HG02678 (cell line): ENCODE results near the gene AMPH.
A peak's percentile ranks its signal among the peaks of the same experiment; 100 is the strongest.

Experiments used
- ATAC-seq: cut with Tn5 transposase; IDR thresholded peaks from one replicate; pipeline ENCODE4 v1.9.1; 2021; ENCODE audit warnings: mild to moderate bottlenecking, moderate library complexity; ENCODE audit not compliant: unreplicated experiment

The AMPH gene

DNA sequence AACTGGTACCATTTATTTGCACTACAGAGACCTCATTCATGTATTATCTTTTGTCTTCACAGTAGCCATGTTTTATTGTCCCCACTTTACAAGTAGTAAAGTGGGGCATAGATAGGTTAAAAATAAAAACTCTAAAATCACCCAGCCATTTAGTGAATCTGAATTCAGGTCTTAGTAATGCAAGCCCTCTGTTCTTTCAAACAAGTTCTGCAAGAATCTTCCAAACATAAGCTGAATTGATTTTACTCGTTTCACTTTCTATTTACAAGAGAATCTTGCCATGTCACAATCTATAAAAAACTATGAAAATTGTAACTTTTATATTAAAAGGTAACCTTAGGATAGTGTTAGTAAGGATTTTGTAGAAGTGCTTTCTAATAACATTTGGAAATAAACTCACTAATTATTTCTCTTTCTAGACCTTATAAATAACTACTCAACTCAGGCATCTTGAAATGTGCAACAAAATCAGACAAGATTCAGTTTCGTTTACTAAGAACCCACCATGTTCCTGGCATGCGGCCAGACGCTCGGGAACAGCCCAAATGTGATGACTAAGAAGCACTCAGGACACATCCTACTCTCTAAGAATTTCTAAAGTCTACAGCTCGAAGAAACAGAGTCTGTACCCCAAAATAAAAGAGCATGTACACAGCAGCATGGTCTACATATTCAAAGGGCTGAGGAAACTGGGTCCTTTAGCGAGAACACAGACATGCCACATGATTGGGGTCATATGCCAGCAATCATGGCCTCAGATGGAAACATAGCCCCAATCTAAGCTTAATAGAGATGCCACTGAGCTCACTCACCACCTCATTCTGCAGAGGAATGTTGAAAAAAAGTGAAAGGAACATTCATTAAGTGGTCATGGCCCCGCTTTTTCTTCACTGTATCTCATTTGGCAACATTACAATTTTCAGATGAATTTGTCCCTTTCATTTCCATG lies 167.6 kb downstream of the AMPH start:
- ATAC-seq: peak; percentile 95

DNA sequence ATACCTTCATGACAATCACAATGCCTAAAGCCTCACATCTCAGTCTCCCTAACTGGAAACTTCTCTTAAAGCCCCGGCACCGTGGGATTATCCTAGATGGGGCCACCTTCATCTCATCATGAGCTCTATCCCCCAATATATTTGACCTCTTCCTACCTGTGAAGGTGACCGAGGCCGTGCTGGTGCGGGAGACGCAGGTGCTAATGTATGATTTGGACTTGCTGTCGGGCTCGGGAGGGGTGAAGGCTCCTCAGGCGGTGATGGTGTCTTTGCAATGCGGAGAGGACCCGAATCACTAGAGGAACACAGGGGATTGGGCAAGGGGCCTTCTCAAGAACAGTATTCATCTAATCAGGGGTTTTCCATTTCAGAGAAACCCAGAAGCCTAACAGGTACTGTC lies 168.4 kb downstream of the AMPH start:
- no peak for ATAC-seq

DNA sequence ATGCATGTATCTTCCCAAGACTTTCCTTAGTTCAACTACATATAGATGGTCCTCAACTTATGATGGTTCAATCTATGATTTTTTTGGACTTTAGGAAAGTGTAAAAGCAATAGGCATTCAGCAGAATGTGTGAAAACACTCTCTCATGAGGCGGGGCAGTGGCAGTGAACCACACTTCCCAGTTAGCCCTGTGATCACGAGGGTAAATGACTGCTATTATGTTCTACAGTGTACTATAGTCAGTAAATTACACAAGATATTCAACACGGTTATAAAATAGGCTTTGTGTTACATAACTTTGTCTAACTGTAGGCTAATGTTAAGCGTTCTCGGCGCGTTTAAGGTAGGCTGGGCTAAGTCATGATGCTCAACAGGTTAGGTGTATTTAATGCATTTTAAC lies 169.3 kb downstream of the AMPH start:
- ATAC-seq: no peak

DNA sequence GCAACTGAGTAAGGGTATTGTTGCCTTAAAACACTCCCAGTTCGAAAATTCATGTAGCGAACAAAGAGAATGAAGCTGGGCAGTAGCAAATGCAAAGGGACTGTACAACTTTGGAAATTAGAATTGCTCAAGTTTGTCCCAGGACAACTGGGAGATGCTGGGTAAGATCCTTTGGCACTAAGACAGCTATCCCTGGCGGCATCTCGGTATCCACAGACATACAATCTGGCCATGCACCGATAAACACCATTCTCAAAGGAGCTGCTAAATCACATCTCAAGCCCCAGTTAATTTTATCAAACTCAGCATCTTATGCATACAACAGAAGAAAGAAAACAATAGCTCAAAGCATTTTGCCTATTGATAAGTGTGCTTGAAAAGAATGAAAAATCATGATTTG lies 177.3 kb downstream of the AMPH start:
- ATAC-seq: no peak

DNA sequence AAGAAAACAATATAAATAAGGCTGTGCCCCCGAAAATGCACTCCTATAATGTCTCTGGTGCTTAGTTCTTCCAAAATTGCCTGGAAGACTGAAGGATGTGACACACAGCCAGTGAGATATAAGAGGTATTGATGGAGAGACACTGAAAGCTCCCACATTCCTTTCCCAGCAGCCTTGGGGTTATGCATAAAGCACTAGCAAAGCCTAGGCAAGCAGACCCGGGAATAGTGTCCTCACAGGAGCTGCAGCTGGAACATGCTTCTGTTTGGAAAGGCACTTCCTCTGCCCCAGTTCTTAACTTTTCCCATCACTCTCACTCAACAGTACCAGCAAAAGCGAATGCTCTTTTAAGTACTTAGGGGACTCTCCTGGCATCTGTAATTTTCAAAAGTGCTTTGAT lies 178.0 kb downstream of the AMPH start:
- ATAC-seq: no peak

DNA sequence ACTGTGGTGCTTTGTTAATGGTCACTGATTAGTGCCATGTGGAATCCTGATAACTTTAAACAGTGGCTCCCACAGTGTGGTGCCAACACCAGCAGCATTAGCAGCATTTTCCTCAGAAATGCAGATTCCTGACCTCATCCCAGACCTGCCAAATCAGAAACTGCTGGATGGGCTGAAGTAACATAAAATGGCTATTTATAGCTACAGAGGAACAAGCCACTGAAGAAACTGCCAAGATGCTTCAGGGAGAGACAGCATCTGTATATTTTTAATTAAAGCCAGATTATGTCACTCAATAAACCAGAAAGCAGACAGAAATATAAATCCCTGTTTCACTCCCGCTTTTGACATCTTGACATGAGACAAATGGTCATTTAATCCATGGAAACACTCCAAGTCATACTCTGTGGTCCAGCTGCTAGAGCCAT lies 178.5 kb downstream of the AMPH start:
- no peak for ATAC-seq

DNA sequence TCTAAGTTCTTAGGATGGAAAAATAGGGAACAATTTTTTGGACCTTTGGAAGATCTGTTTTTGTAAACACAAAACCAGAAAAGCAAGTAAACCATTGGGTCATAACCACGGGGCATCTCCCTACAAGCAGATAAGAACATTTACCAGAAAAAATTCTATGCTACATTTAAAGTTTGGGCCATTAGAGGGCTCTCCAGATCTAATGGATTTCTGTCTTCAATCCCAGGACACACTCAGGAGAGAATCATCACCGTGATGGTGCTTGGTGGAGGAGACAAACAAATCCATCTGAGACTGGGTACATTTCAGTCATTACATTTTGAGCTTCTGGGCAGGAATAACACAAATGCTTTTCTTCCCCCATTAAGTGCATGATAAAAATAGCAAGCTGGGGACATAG lies 179.3 kb downstream of the AMPH start:
- no peak for ATAC-seq

DNA sequence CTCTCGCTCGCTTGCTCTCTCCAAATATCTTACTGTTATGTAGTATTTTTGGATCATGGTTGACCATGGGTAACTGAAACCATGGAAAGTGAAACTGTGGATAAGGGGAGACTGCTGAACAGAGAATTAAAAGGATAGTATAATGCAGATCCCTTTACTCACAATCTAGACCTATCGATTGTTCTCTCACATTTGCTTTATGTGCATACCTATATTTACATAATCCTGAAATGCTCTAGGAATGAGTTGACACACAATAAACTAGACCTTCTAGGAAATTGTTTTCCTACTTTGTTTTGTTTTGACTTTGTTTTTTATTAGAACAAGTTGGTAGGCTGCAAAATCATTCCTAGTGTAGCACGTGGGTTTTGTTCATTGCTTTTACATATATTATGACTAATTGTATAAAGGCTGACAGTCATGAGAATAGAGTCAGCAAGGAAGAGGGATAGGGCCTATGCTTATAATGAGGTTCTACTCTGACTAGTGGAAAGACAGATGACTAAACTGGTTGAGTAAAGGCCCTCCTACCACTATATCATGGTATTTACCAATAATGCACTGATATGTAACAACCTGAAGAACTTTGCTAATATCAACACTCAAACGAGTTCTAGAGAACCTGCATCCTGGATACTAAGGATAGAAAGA lies 182.5 kb downstream of the AMPH start:
- no peak for ATAC-seq

DNA sequence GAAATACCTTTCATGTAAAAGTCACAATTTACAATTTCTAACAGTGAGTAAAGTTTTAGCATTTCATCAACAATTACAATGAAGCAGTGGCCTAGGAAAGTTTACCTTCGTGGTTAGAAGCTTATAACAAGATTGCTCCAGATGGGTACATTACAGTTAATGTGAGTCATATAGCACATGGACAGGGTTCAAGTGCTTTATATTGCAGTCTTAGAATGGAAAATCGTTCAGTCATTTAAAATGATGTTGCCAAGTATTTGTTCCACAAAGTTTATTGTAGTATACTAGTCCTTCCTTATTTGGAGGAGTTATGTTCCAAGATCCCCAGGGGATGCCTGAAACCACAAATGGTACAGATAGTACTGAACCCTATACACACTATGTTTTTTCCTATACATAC lies 183.1 kb downstream of the AMPH start:
- ATAC-seq: no peak

DNA sequence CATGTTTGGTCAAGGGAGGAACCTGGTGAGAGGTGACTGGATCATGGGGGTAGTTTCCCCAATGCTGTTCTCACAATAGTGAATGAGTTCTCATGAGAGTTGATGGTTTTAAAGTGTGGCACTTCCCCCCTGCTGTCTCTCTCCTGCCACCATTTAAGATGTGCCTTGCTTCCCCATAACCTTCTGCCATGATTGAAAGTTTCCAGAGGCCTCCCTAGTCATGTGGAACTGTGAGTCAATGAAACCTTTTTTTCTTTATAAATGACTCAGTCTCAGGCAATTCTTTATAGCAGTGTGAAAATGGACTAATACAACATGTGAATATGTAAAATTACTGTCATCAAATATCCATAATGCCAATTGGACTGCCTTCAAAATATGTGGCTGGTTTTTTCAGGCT lies 192.2 kb downstream of the AMPH start:
- no peak for ATAC-seq

DNA sequence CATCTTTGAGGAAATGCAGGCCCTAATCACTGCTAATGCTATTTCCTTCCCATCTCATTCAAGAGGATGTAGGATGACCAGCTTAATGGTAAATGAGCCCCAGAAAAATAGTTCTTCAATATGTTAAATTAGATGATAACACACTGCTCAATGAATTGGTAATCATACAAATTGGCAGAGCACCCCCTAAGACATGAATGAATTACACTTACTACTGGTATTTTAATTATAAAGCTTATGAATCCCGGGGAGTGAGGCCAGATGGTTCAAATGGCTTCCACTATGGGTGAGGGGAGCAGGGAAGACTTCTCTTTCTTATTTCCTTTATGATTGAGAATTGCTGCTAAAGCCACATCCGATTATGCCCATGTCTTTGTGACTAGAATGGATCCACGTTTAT lies 198.5 kb downstream of the AMPH start:
- no peak for ATAC-seq

DNA sequence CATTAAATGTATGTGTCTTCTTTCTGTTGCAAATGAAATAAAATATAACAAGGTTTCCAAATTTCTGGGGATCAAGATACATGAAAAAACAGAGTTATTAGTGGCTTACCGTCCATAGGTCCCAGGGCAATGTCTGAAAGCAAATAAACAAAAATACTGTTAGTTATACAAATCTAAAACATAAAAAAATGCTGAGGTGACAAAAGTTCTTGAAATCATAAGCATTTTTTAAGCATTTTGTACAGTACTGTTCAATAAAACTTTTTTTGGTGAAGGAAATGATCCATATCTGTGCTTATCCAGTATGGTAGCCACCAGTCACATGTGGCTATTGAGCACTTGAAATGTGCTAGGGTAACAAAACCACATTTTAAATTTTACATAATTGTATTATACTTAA lies 199.1 kb downstream of the AMPH start:
- ATAC-seq: no peak

DNA sequence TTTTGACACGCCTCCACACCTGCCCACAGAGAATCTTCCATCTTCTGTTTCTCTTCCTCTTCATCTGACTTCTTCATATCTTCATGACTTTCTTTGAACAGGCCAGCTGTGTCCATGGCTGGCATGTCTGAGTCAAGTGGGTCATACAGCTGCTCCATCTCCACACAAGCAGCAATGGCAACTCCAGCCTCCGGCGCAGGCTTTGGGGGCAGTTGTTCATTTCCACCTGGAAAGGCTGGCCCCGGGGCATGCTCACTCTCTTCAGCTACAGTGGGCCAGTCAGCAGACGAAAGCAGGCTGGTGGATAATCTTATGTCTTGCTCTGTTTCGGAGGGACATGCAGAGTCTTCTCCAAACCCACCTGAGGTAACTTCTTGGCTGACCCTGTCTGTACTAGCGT lies 202.1 kb downstream of the AMPH start:
- ATAC-seq: no peak

DNA sequence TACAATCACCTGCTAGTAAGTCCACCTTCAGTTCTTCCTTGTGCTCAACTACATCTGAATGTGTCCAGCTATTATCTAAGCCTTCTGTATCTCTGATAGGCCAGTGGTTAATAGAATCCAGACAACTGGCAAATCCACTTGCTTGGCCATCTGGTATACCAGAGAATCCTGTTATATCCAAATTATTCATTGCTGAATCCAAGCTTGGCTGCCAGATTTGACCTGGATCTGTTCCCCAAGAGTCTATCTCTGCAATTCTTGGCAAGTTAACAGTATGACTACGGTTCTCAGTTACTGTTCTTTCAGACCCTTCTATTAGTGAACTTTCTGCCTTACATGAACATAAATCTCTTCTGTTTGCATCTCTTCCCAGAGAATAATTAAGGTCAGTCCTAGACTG lies 203.1 kb downstream of the AMPH start:
- no peak for ATAC-seq

DNA sequence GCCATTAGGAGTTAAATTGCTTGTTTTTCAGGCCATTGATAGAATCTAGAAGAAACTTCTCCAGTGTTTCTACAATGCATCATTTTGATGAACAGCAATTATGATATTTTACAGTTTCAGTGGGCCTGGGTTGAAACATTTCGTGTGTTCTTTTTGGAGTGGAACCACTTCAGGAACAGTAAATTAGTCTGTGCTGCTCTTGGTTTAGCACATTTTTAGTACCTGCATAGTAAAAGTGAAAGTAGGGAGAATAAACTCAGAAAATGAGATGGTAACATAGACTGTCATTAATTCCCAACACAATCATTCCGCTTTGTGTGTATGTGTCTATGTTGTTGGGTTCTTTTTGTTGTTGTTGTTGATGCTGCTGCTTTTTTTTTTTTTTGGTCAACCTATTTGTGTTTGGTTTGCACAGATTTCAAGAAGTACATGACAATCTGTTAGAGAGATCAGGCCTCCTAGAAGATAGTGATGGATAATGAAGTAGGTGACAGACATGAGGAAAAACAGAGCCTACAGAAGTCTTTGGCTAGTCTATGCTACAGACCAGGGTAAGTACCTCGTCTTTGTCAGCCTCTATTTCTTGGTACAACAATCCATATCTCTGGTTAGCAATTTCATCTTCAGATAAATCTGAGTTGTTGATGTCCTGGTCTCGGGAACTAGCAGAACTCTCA lies 203.8 kb downstream of the AMPH start:
- no peak for ATAC-seq

DNA sequence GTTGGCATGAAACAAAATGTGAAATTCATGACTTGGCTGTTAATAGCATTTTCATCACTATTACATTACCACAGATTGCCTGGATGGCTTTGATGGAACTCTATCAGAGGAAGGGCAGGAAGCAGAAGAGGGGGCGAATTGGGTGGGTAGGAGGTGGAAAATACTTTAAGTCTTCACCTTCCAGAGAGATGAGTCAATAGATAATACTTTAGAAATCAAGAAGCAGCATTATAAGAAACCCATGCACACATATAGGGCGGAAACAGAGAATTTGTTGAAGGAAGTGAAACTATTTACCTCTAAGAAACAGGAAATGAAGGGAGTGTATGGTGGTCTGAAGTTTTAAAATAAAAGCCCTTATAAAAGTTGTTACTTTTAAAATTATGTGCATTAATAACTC lies 205.7 kb downstream of the AMPH start:
- ATAC-seq: peak; percentile 56

DNA sequence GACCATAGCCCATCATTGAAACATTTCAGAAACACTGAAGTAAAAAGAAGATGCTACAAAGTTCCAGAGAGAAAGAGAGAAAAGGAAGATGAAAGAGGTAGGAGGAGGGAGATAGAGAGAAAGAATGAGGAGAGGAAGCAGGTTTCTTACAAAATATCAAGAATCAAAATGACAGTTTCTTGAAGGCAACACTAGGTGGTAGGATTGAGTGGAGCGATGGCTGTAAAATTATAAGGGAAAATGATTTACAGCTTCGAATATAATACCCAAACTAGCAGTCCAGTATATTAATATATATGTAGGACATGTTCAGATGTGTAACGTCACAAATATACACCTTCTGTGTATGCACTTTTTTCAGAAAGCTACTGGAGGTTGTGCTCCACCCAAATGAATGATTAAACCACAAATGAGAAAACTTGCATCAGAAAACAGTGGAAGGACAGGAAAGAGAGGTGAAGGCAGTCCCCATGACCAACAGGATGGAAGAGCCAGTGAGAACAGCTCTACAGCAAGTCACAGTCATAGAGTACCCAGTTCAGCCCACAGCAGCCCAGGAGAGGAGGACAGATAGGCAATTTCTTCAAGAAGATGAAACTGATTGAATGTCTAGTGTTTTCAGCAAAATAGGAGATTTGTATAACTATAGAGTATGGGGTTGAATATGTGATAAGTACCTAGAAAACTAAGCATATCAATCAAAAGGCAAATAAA lies 206.3 kb downstream of the AMPH start:
- no peak for ATAC-seq

DNA sequence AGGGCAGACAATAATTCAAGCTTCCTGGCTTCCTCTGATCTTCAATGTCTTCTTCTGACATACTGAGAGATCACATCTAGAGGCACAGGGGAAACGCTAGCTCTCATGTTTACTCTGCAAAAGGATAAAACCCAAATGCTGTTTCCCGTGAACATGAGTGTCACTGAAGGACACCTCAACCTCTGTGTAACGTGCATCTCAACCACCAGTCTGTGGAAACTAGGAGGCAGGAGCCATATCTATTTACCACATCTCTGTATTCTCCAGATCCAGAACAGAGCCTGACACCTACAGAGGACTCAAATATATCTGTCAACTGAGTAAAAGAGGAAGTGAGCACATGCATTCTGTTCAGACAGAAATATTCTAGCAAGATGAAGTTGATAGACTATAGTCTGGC lies 217.4 kb downstream of the AMPH start:
- peak; percentile 73 for ATAC-seq

DNA sequence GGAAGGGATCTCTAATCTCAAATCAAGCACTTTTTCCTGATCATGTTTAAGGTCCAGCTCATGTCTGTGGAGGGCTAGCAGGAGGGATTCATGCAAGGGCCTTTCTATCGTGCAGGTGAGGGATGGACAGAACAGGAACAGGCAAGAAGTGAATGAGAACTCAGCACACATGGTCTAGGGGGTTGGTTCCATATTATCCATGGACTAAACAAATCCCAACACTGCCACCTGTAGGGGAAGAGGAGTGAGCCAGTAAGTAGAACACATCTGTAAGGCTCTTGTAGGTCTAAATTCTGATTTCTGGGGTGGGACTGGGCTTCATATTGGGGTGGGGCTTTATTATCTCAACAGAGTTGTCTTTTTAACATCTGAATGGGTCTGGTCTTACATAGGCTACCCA lies 219.8 kb downstream of the AMPH start:
- ATAC-seq: no peak

DNA sequence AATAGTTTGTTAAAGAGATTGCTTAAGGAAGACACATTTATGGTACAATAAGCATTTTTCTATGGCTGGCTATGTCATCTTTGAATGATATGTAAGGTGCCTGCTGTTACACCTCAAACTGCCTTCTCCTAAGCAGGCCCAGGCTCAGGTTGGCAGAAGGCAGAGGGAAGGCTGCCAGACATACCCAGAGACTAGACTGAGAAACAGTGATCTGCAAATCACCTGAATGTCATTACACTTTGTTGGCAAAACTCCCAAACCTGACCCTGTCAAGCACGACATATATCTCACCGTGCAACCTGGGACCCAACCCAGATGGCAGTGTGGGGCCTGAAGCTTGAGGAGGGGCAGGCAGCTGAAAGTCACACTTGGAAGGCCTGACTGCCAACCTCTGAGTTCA lies 221.1 kb downstream of the AMPH start:
- no peak for ATAC-seq

DNA sequence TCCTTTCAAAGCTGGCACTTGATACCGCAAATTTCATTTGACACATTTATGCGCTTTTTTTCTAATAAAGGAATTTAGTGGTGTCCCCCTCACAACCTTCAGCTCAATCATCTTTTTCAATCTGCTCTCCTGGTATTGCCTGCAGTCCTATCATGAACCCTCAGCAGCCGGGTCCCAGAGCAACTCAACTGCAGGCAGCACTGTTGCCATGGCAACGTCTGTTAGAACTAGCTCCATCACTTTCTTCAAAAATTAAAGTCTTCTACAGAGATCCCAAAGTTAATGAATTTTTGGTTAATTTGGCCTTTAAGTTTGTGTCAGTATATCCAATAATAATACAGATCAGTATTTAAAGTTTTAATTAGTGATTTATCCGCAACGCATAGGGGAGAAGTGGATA lies 221.6 kb downstream of the AMPH start:
- no peak for ATAC-seq
